SK-N-SH (cell line): ENCODE data around the gene WASF1.

ENCODE experiments used
- ELF1 ChIP-seq: IDR thresholded peaks from 2 replicates; pipeline ENCODE4 v1.4.0; 2012
- EP300 ChIP-seq, 2 experiments: IDR thresholded peaks; 2 replicates each; pipeline versions ENCODE4 v1.4.0 to v1.6.1; 2012; ENCODE audit warnings: borderline replicate concordance in 1 of 2, low read depth in 1 of 2, low read length in 1 of 2
- RFX5 ChIP-seq: IDR thresholded peaks from 2 replicates; pipeline ENCODE4 v1.6.1; 2012; ENCODE audit warnings: mild to moderate bottlenecking, improper control_type of control experiment, low read length
- TF ChIP-seq, protein P1 (sequence below): fragments of 200-600 bp; sonication (generic); IDR thresholded peaks from 2 replicates; pipeline ENCODE4 v1.6.1; 2017; ENCODE audit warnings: antibody characterized with exemption, mild to moderate bottlenecking, moderate library complexity
- TF ChIP-seq, protein P2 (sequence below): IDR thresholded peaks from 2 replicates; pipeline ENCODE4; 2012

DNA sequence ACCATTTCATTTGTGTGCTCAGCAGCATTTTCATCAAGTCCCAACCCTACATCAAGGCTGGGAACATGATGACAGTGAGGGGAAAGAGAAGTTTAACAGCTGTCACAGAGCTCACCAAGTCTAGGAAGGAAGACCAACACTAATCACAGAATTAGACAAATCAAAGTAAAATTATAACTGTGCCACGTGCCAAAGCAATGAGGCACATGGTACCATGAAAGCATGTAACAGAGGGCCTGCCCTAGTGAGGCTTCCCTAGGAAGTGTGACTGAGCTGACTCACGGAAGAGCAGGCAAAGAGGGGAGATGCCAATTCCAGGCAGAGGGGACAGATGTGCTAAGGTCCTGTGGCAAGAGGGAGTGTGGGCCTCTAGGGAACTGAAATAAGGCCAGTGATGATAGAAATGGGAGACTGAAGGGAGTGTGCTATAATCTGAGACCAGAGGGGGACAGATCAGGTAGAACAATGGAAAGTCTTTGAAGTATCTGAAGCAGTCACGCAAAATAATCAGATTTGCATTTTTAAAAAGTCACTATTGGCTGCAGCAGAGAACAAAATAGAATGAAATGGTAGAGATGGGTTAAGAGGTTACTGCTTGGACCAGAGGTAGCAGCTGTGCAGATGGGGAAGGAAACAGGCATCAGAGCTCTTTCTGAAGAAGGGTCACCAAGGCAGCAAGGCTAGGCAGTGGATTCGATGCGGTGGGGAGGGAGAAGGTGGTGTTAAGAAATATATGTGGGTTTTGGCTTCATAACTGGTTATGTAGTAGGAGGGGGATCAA, 114.5 kb downstream of the WASF1 start:
- TF ChIP-seq, protein P1, sequence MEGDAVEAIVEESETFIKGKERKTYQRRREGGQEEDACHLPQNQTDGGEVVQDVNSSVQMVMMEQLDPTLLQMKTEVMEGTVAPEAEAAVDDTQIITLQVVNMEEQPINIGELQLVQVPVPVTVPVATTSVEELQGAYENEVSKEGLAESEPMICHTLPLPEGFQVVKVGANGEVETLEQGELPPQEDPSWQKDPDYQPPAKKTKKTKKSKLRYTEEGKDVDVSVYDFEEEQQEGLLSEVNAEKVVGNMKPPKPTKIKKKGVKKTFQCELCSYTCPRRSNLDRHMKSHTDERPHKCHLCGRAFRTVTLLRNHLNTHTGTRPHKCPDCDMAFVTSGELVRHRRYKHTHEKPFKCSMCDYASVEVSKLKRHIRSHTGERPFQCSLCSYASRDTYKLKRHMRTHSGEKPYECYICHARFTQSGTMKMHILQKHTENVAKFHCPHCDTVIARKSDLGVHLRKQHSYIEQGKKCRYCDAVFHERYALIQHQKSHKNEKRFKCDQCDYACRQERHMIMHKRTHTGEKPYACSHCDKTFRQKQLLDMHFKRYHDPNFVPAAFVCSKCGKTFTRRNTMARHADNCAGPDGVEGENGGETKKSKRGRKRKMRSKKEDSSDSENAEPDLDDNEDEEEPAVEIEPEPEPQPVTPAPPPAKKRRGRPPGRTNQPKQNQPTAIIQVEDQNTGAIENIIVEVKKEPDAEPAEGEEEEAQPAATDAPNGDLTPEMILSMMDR: no peak
- TF ChIP-seq, protein P2, sequence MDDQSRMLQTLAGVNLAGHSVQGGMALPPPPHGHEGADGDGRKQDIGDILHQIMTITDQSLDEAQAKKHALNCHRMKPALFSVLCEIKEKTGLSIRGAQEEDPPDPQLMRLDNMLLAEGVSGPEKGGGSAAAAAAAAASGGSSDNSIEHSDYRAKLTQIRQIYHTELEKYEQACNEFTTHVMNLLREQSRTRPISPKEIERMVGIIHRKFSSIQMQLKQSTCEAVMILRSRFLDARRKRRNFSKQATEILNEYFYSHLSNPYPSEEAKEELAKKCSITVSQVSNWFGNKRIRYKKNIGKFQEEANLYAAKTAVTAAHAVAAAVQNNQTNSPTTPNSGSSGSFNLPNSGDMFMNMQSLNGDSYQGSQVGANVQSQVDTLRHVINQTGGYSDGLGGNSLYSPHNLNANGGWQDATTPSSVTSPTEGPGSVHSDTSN: no peak
- TF ChIP-seq RFX5 (no peak), ELF1 (no peak), EP300 (IDR thresholded peaks at IDR 0.05; ENCODE audit: borderline replicate concordance in 1 of 2, low read depth in 1 of 2, low read length in 1 of 2) (no peak)
